PC-9 (cell line): ENCODE data around the gene HLA-DRA.

Experiments
- EZH2 ChIP-seq: fragments of 200-600 bp; sonication (generic); IDR thresholded peaks from 2 replicates; pipeline ENCODE4 v1.8.0; 2017; ENCODE audit warnings: antibody characterized with exemption, low read depth
- TF ChIP-seq, protein P1 (sequence below): fragments of 200-600 bp; sonication (generic); conservative IDR thresholded peaks from 2 replicates; pipeline ENCODE4 v1.6.1; 2017; ENCODE audit warnings: mixed run types, antibody characterized with exemption, mild to moderate bottlenecking, moderate library complexity

DNA sequence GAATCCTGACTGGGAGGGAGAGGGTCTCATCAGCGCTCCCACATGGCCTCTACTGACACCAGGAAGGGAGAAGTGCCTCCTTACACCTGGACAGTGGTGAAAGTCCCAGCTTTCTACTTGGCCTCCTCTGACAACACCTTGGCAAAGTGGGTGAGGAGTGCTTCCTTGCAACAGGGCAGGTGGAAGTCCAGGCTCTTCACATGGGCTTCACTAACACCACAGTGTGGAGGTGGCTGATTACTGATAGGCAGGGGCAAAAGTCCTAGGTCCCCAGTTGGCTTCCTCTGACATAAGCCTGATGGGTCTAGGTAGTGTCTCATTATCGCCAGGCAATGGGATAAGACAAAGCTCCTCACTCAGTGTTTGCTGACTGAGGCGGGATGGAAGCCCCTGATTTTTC is 9.5 kb upstream of the HLA-DRA start:
- TF ChIP-seq, protein P1, sequence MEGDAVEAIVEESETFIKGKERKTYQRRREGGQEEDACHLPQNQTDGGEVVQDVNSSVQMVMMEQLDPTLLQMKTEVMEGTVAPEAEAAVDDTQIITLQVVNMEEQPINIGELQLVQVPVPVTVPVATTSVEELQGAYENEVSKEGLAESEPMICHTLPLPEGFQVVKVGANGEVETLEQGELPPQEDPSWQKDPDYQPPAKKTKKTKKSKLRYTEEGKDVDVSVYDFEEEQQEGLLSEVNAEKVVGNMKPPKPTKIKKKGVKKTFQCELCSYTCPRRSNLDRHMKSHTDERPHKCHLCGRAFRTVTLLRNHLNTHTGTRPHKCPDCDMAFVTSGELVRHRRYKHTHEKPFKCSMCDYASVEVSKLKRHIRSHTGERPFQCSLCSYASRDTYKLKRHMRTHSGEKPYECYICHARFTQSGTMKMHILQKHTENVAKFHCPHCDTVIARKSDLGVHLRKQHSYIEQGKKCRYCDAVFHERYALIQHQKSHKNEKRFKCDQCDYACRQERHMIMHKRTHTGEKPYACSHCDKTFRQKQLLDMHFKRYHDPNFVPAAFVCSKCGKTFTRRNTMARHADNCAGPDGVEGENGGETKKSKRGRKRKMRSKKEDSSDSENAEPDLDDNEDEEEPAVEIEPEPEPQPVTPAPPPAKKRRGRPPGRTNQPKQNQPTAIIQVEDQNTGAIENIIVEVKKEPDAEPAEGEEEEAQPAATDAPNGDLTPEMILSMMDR: no peak
- no peak for TF ChIP-seq EZH2
